Measurements from ENCODE around the gene DCUN1D3.
"Not testable (repeated sequence)": the region's sequence is repeated elsewhere in the genome, so short reads cannot be mapped to it uniquely, and the experiment has no call there.

Gene DCUN1D3

GRCh38 chr16:20862162-20862960 lies 37.8 kb downstream of the DCUN1D3 start:
- DNase-seq (ENCODE audit: low read depth): no peak

DNA sequence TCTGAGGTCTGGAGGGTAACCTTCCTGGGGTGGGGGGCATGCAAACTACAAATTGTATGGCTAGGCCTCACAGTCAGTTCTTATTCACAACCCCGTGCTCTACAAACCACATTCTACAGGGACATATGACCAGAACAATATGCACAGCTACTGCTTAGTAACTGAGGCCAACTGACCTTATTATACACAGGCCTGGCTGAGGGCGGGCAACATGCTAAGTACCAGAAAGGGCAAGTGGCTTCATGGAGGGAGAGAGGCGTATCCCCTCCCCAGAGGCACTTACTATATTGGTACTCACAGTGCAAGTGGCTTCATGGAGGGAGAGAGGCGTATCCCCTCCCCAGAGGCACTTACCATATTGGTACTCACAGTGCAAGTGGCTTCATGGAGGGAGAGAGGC lies 39.2 kb downstream of the DCUN1D3 start:
- DNase-seq (ENCODE audit: low read depth): not testable (repeated sequence)

DNA sequence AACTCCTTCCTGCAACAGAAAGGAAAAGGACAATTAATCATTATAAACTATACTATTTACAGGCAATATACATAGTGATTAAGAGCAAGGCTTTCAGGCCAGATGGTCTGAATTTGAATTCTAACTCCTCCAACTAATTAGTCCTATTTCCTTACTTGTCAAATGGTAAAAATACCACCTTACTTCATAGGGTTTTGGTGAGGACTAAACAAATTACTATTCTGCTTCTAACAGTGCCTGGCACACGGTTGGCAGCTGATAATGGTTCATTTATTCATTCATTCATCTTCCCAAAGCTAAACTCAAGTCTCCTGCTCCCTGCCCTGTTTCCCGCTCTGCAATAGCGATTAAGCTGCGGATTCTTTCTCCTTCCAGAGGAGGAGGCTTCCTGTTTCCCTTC lies 39.8 kb downstream of the DCUN1D3 start:
- no peak for DNase-seq (ENCODE audit: low read depth)

- DNase-seq (ENCODE audit: low read depth): no peak
Measured at GRCh38 chr16:20859699-20860098, 40.5 kb downstream of the DCUN1D3 start.

DNA sequence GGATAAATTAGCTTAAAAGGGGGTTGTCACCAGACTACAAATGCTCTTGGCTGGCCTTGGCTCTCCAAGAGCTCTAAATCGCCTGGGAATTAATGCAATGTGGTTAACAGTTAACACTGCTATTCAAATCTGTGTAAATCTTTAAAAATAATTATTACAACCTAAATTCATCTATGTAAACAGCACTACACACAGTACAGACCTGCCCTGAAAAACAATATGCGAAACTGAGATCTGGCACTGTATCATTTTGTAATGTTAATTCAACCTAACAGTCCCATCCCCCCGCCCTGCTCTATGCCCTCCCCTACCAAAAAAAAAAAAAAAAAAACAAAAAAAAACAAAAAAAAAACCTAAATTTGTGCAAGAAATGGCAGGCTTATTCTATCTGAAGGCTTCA lies 40.9 kb downstream of the DCUN1D3 start:
- no peak for DNase-seq (ENCODE audit: low read depth)

DNA sequence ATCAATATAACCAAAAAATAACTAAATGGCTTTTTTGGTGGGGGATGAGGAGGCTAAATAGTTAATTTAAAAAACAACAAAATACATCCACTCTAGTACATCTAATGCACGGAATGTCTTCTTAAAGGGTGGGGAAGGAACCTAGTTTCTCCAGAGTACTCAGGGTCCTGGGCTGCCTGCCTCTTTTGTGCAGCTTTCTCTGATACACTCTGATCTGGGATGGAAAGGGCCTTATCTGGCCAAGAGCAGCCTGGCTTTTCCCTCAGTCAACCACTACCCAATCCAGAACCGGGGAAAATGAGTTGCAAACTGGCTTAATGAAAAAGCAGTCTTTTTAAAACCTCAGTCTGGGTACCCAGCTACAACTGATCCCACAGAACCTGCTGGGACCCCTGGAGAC lies 42.9 kb downstream of the DCUN1D3 start:
- no peak for DNase-seq (ENCODE audit: low read depth)

DNA sequence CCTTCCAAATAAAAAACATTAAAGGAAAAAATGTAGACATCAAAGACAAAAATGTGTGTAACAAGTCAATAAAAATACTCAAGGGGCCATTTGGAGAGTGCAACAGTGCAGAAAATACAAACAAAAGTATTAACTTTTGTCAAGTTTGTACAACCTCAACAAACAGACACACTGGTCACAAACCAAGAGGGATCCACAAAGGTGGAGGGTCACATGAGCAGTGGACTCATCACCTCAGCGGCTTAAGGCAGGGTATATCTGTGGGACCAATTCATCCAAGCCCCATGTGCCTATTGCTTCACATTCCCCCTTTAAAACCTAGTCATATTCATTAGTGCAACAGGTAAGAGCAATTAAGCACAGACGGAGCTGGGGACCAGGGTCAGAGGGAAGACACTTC lies 45.2 kb downstream of the DCUN1D3 start:
- DNase-seq (ENCODE audit: low read depth): no peak

DNA sequence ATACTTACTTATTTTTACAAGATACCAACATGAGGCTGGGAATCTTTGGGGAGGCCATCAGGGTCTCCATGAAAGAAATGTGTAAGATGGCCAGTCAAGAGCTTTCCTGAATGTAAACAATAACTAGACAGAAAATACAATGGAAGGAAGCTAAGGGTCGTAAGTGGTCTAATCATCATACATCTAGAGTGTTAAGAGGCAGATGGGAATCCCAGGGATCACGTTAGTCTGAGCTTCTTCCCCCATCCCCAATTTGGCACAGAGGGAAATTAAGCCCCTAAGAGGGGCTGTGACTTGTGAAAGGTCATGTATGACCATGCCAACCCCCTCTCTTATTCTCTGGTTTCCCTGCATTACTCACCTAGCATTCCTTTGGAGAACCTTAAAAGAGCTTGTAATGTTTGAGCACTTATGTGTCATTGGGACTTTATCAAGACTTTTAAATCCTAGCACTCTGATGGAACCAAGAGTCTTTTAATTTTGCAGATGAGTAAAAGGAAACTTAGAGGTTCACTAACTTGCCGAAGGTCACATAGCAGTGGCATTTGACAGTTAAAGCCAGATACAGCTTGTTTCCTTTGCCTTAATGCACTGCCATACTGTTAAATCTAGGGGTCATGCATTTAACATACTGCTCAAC lies 46.1 kb downstream of the DCUN1D3 start:
- no peak for DNase-seq (ENCODE audit: low read depth)

DNA sequence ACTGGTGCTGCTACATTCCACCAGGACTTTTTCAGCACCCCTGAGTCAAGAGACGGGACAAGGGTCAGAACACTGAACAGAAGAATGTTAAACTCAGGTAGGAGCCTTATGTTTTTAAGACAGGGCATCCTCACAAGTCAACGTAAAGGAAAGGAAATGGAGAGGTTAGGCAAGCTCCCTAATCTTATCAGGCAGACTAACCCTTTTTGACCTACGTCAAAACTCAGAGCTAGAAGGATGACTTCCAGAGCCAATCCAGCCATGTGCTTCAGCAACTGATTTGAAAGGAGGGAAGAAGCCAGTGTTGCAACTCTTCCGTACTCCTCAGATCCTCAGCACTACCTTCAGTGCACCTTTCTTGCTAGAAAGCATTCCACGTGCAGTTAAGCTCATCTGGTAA lies 47.0 kb downstream of the DCUN1D3 start:
- no peak for DNase-seq (ENCODE audit: low read depth)

- DNase-seq (ENCODE audit: low read depth): peak; percentile 84
Measured at GRCh38 chr16:20851601-20852000, 48.6 kb downstream of the DCUN1D3 start.

DNA sequence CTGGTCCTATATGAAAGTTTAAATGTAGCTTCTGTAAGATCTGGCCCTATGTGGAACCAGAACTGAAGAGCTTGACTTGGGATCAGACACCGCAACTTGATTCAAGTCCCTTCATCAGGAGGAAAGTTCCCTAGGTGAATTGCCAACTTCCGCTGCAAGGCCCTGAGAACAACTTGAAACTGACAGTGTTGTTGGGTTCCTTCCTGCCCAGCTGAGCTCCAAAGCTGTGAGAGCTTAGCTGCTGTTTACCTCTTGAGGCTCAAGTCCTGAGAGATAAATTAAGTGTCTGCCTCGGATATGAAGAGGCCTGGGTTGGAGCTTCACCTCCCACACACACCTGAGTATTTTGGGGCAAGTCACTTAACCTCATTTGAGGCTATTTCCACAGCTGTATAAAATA lies 49.2 kb downstream of the DCUN1D3 start:
- DNase-seq (ENCODE audit: low read depth): no peak

DNA sequence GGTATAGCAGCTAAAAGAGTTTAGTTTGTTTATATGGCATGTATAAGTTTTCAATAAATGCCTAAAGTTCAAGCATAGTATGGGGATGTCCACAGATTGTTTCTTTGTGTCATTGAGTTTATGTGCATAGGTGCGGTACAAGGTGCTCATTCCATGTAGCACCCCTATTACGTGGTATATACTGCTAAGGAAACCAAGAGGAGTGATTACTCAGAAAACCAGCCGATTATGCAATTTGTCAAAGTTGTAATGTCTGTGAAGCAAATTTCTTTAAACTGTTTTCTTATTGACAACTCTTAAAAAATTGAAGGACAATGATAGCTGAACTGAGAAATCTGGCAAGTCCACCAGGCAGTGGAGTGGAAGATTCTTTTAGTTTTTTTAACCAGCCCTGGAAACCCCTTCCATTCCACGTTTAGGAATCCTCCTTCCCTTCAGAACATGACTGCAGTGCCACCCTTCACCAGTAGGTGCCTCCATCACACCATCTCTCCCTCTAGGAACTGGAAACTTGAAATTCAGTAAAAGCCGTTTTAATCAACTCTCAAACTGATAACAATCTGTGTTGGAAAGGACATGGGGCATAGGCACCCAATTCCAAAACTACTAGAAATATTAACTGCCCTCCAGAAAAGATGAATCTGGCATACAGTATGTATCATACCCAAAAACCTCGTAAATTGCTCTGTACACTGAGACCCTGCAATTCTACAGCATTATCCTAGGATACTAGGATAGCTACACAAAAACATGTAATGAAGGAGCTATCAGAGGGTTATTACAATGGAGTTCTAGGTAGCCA lies 50.4 kb downstream of the DCUN1D3 start:
- DNase-seq (ENCODE audit: low read depth): peak; percentile 45

DNA sequence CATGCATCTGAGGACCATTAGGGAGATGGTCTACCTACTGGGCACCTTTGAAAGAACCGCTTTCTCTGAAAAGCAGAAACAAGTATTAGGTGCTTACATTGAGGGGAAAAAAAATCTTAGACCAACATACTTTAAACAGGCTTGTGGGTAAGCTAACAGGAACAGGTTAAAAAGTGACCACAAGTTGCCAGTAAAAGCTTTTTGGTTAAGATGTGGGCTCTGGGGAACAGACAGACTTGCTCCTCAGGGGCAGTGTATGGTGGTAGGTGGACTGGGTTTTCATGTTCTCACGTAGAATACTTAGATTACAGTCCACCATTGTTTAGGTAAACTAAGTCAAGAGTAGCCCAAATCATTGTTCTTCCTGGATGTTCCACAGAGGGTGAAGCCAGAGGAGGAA lies 52.6 kb downstream of the DCUN1D3 start:
- no peak for DNase-seq (ENCODE audit: low read depth)

GRCh38 chr16:20846551-20846950 lies 53.6 kb downstream of the DCUN1D3 start:
- no peak for DNase-seq (ENCODE audit: low read depth)

DNA sequence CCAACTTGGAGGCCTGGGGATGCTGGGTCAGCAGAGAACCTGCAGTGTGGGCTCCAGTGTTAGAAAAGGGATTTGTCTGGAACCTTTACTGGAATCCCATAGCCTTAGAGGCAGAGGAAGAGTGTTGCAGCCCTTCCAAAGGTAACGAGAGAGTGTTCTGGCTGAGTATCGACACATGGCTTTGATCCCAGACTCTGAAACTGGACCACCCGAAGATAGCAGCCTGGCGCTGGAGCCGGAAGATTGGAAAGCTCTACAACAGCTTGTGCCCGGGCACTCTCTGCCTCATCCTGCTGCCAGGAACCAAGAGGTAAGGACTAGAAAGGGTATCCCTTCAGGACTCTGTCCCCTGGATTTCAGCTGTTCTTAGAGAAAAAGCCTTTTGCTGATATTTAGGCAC lies 54.1 kb downstream of the DCUN1D3 start:
- DNase-seq (ENCODE audit: low read depth): no peak

DNA sequence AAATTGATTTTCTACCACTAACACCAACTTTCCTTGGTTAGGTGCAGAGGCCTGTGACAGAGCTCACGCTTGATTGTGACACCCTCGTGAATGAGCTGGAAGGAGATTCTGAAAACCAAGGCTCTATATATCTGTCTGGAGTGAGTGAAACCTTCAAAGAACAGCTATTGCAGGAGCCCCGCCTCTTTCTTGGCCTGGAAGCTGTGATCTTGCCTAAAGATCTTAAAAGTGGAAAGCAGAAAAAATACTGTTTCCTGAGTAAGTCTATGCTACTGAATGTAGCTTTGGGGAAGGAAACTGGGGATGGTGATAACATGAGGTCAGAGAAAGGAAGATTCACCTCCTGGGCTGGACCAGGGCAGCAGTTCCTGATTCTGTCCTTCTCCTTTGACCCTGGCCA lies 55.6 kb downstream of the DCUN1D3 start:
- DNase-seq (ENCODE audit: low read depth): no peak

DNA sequence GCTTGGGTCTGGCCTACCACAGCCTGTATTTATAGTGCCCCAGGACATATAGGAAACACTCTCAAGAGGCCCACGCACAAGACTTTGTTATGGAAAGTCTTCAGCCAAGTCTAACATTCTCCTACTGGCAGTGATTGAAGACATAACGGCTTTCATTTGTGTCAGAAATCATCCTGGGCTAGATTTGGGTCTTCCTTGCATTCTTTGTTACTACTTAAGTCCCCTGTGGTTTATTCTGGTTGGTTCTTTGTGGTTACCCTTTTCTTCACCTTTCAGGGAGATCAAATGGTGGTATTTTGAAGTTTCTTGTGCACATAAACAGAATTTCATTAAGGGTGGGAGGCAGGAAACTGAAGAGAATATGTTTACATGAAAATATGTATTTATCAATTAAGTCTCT lies 56.1 kb downstream of the DCUN1D3 start:
- no peak for DNase-seq (ENCODE audit: low read depth)

GRCh38 chr16:20839504-20839903 lies 60.7 kb downstream of the DCUN1D3 start:
- DNase-seq (ENCODE audit: low read depth): no peak

GRCh38 chr16:20838240-20838639 lies 61.9 kb downstream of the DCUN1D3 start:
- DNase-seq (ENCODE audit: low read depth): no peak

DNA sequence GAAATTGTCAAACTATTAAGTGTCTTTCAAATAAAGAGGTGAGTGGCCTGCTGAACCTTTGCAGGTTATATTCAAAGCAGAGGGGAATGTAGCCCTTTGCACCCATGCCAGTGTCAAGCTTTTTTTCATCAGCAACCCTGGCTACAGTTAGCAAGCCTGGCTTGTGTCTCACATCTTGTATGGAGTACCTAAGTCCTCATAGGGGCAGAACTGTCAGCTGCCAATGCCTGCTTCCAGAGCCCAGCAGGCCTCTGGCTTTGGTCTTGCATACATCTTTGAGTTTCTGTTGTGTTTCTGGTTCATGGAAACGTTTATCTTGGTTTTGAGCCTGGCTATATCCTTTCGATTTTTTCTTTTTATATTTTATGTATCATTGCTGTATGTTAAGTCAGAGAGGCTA lies 67.1 kb downstream of the DCUN1D3 start:
- DNase-seq (ENCODE audit: low read depth): no peak

- DNase-seq (ENCODE audit: low read depth): no peak
Measured at GRCh38 chr16:20830372-20830771, 69.8 kb downstream of the DCUN1D3 start.

DNA sequence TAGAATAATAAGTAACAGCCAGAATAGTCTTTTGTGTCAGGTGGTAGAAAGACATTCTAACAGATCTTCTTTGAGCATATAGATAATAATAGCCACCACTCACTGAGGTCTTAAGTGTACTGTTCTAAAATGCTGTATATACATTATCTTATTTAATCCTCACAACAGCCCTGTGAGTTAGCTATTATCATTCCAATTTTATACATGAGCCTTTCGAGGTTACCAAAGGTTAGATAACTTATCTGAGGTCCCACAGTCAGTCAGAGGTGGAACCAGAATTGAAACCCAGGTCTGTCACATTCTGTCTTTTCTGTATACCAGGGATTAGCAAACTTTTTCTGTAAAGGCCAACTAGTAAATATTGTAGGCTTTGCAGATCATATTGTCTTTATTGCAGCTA lies 70.6 kb downstream of the DCUN1D3 start:
- no peak for DNase-seq (ENCODE audit: low read depth)

DNA sequence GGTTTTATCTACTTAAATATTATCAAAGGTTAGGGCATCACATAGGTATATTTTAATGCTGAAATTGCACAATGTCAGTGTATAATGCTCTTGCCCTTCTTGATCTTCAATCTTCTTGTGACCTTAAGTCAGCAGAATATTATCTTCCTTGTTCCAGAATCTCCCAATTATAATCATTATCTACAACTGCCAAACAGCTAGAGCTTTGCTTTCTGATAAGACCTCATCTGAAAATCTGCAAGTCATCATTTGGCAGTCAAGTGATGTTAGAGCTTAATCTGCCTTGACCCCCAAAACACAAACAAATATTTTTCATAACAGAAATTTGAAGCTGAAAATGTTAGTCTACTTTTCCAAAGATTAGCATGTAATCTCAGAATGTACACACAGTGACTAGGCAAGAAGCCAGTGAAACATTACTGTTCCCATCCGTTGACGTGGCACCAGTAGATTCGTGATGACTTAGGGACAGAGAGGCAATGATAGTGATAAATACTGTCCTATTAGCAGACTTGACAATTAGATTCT lies 74.1 kb downstream of the DCUN1D3 start:
- DNase-seq (ENCODE audit: low read depth): no peak
